ENCODE data around the gene MTHFD2. TPM values are rescaled to one million over a fixed set of nuclear protein-coding genes. Genes with fewer than 3 reads are reported as not detected.

The MTHFD2 gene
- 150 to 157 TPM (median 153 TPM) in 5 replicates for total RNA-seq (2022; extraction: Qiagen RNA extraction; ENCODE audit: low read depth)

GRCh38 chr2:74198461-74199274 lies at the start of gene MTHFD2:
TSS of gene MTHFD2 (plus strand) at chr2:74198615. CDS start at chr2:74198642, 27 bp downstream.

GRCh38 chr2:74178211-74179062 lies 20.0 kb upstream of the MTHFD2 start, which contains the start of gene MOB1A:
TSS of gene MOB1A (minus strand) at chr2:74178879. CDS start at chr2:74178674, 205 bp downstream.

Other genes with a start within 250 kb of the MTHFD2 start
- 6.1 to 8.8 TPM (median 8.2 TPM) in 5 replicates for gene TET3, start 213.7 kb upstream of the MTHFD2 start, total RNA-seq (2022; extraction: Qiagen RNA extraction; ENCODE audit: low read depth)
- 128 to 155 TPM (median 132 TPM) in 5 replicates for gene BOLA3, start 50.7 kb upstream of the MTHFD2 start, total RNA-seq (2022; extraction: Qiagen RNA extraction; ENCODE audit: low read depth)
- 67.3 to 91.6 TPM (median 83.7 TPM) in 5 replicates for gene MOB1A, start 19.7 kb upstream of the MTHFD2 start, total RNA-seq (2022; extraction: Qiagen RNA extraction; ENCODE audit: low read depth)
- gene SLC4A5, start 144.8 kb downstream of the MTHFD2 start, total RNA-seq (2022; extraction: Qiagen RNA extraction; ENCODE audit: low read depth) = 0.11 to 0.47 TPM (median 0.20 TPM) in 5 replicates
- gene DCTN1, start 181.7 kb downstream of the MTHFD2 start, total RNA-seq (2022; extraction: Qiagen RNA extraction; ENCODE audit: low read depth) = 107 to 153 TPM (median 145 TPM) in 5 replicates
- 2.2 to 4.1 TPM (median 3.2 TPM) in 5 replicates for gene C2orf81, start 223.0 kb downstream of the MTHFD2 start, total RNA-seq (2022; extraction: Qiagen RNA extraction; ENCODE audit: low read depth)
- gene WDR54, start 223.1 kb downstream of the MTHFD2 start, total RNA-seq (2022; extraction: Qiagen RNA extraction; ENCODE audit: low read depth) = 77.2 to 90.3 TPM (median 87.1 TPM) in 5 replicates
- gene RTKN, start 243.3 kb downstream of the MTHFD2 start, total RNA-seq (2022; extraction: Qiagen RNA extraction; ENCODE audit: low read depth) = 18.8 to 25.6 TPM (median 24.2 TPM) in 5 replicates

All from A549 treated with GW870086 at 1 μM for 4 hours (cell line).